A673 (cell line): ENCODE measurements around the gene CARD9. TPM values are rescaled to one million over a fixed set of nuclear protein-coding genes. Genes with fewer than 3 reads are reported as not detected.

Experiments used
- BruUV-seq: library from RNA; stranded (reverse); fragments of 400-500 nt; replicated peaks from 2 replicates; lab custom pipeline; 2021; lab: Mats Ljungman, UMichigan
- CTCF ChIA-PET: fragments of 300-600 bp; sonication (Branson Sonifier 250); formaldehyde crosslinking; loops from one replicate; lab custom pipeline; 2022; ENCODE audit warnings: antibody characterized with exemption; lab: Charles Lee
- POLR2A ChIA-PET: fragments of 300-600 bp; sonication (Branson Sonifier 250); formaldehyde crosslinking; loops from one replicate; lab custom pipeline; 2022; ENCODE audit warnings: antibody characterized with exemption; ENCODE audit not compliant: low non-redundant PET; lab: Charles Lee
- DNase-seq: peaks from one replicate; pipeline ENCODE4 v3.0.0-alpha.2; 2015; ENCODE audit warnings: low spot score
- H3K27ac ChIP-seq: fragments of 200-600 bp; sonication (generic); 2 replicates; pipeline ENCODE4 v1.5.1; 2016; ENCODE audit warnings: mixed run types, low read depth, mild to moderate bottlenecking, mixed read lengths, antibody characterized with exemption, low read length; ENCODE audit not compliant: poor library complexity, severe bottlenecking
- H3K27me3 ChIP-seq: fragments of 200-600 bp; sonication (generic); replicated peaks from 2 replicates; pipeline ENCODE4 v1.6.1; 2017; ENCODE audit warnings: mixed run types, low read depth, mild to moderate bottlenecking, mixed read lengths, antibody characterized with exemption, low read length; ENCODE audit not compliant: insufficient read depth, poor library complexity
- H3K36me3 ChIP-seq: fragments of 200-600 bp; sonication (generic); 2 replicates; pipeline ENCODE4 v1.6.1; 2016; ENCODE audit warnings: mixed run types, mild to moderate bottlenecking, mixed read lengths, antibody characterized with exemption, low read length; ENCODE audit not compliant: insufficient read depth, poor library complexity, severe bottlenecking
- H3K4me1 ChIP-seq: fragments of 200-600 bp; sonication (generic); 2 replicates; pipeline ENCODE4 v1.6.1; 2017; ENCODE audit warnings: mixed run types, mild to moderate bottlenecking, mixed read lengths, antibody characterized with exemption, low read length; ENCODE audit not compliant: insufficient read depth, poor library complexity, severe bottlenecking
- H3K4me3 ChIP-seq: fragments of 200-600 bp; sonication (generic); 2 replicates; pipeline ENCODE4 v1.5.1; 2016; ENCODE audit warnings: low read depth, mixed run types, mild to moderate bottlenecking, mixed read lengths, low read length; ENCODE audit not compliant: poor library complexity, severe bottlenecking
- H3K9me3 ChIP-seq: fragments of 200-600 bp; sonication (generic); 2 replicates; pipeline ENCODE4 v1.6.1; 2016; ENCODE audit warnings: mixed run types, low read depth, mild to moderate bottlenecking, mixed read lengths, antibody characterized with exemption, low read length; ENCODE audit not compliant: poor library complexity, severe bottlenecking
- CTCF ChIP-seq: fragments of 300-800, 200-600 bp; sonication (generic); conservative IDR thresholded peaks from 2 replicates; pipeline ENCODE4 v1.5.1; 2017; ENCODE audit warnings: low read depth, mild to moderate bottlenecking, antibody characterized with exemption, low read length, moderate library complexity, mixed read lengths
- EZH2 ChIP-seq: fragments of 200-600 bp; sonication (generic); IDR thresholded peaks from 2 replicates; pipeline ENCODE4 v1.6.1; 2017; ENCODE audit warnings: borderline replicate concordance, low read depth, mild to moderate bottlenecking, mixed read lengths, antibody characterized with exemption, low read length; ENCODE audit not compliant: poor library complexity, severe bottlenecking
- intact Hi-C: fragments of 100-400 bp; cut with micrococcal nuclease; formaldehyde crosslinking; loops from one replicate; pipeline ENCODE4 v1.10.0; 2022; ENCODE audit not compliant: unreplicated experiment
- total RNA-seq: library from RNA; stranded (reverse); gene quantifications from 2 replicates; pipeline ENCODE4 v1.2.3, GENCODE V29; 2021

The CARD9 gene
- total RNA-seq, 1 experiment from 2014 or later = 5.4 TPM

- CTCF ChIA-PET = no interaction called here
- POLR2A ChIA-PET = no interaction called here
- no peak for TF ChIP-seq CTCF
- no peak for TF ChIP-seq EZH2
Measured at GRCh38 chr9:136370037-136370436, 3.4 kb downstream of the CARD9 start.

GRCh38 chr9:136368190-136368589, 5.3 kb downstream of the CARD9 start:
- POLR2A ChIA-PET = no interaction called here
- DNase-seq = no peak
- H3K36me3 ChIP-seq = no peaks in the 10 kb centered on the region
- intact Hi-C loops = no loop called here
- H3K4me3 ChIP-seq = no peak overlapping the region
- no peaks in the 10 kb centered on the region for H3K27me3 ChIP-seq
- TF ChIP-seq CTCF (no peak), EZH2 (no peak)
- H3K4me1 ChIP-seq = peaks cover 5% of the 10 kb centered on the region
- H3K27ac ChIP-seq = no peak overlapping the region
- CTCF ChIA-PET = no interaction called here
- BruUV-seq = no TSS peak
- H3K9me3 ChIP-seq = no peaks in the 10 kb centered on the region

More at GRCh38 chr9:136370037-136370436, 3.4 kb downstream of the CARD9 start:
- Histone ChIP-seq H3K36me3 (no peaks in the 10 kb centered on the region), H3K27me3 (no peaks in the 10 kb centered on the region), H3K27ac (no peak overlapping the region), H3K4me1 (no peaks in the 10 kb centered on the region), H3K9me3 (no peaks in the 10 kb centered on the region), H3K4me3 (no peak overlapping the region)
- DNase-seq = no peak
- BruUV-seq = no TSS peak
- intact Hi-C loops = no loop called here

GRCh38 chr9:136367296-136368145, 5.9 kb downstream of the CARD9 start:
- DNase-seq = no peak
- H3K36me3 ChIP-seq = no peaks in the 10 kb centered on the region
- no peak overlapping the region for H3K4me3 ChIP-seq
- H3K27ac ChIP-seq = no peak overlapping the region
- H3K27me3 ChIP-seq = no peaks in the 10 kb centered on the region
- H3K4me1 ChIP-seq = peaks cover 5% of the 10 kb centered on the region
- no TSS peak for BruUV-seq
- no peaks in the 10 kb centered on the region for H3K9me3 ChIP-seq
- TF ChIP-seq EZH2 (no peak), CTCF (no peak)
- POLR2A ChIA-PET = no interaction called here
- intact Hi-C loops = no loop called here
- CTCF ChIA-PET = no interaction called here
